ENCODE data around the gene GPR101. TPM values are rescaled to one million over a fixed set of nuclear protein-coding genes. Genes with fewer than 3 reads are reported as not detected.

Gene GPR101
- total and polyA plus RNA-seq, 10 of the 15 experiments (the other 5 are each of a cell fraction or from before 2014, with no cell fraction given): not detected

GRCh38 chrX:137034508-137034872, 695 bp upstream of the GPR101 start:
- CTCF ChIA-PET: no interaction called here
- RAD21 ChIA-PET (ENCODE audit: unreplicated experiment): no interaction called here
- Histone ChIP-seq H3K36me3 (ENCODE audit: control insufficient read depth in 2 of 2, insufficient read depth in 2 of 2, low read length in 1 of 2) (no peaks in the 10 kb centered on the region), H2AFZ (ENCODE audit: control insufficient read depth, low read depth, low read length) (no peak overlapping the region), H3K9me3 (replicated peaks; ENCODE audit: control insufficient read depth, insufficient read depth, low read length) (no peaks in the 10 kb centered on the region; the same call in 2 of the 3 replicates), H3K27ac (ENCODE audit: control insufficient read depth, insufficient read depth) (no peak overlapping the region), H3K27me3 (replicated peaks in 1 of 2; ENCODE audit: control insufficient read depth in 2 of 2, insufficient read depth in 2 of 2, low read length in 1 of 2) (peaks cover 3 to 6% of the 10 kb centered on the region in 2 experiments; a peak in 3 of 4 replicates), H4K20me1 (ENCODE audit: control insufficient read depth, insufficient read depth) (no peaks in the 10 kb centered on the region), H3K4me3 (no peak overlapping the region), H3K4me1 (ENCODE audit: control insufficient read depth, insufficient read depth, low read length) (no peaks in the 10 kb centered on the region), H3K9ac (ENCODE audit: control insufficient read depth, insufficient read depth, low read length) (no peak overlapping the region), H3K79me2 (ENCODE audit: control insufficient read depth, insufficient read depth, low read length) (no peaks in the 10 kb centered on the region), H3K4me2 (ENCODE audit: control insufficient read depth, insufficient read depth) (no peak overlapping the region)
- intact Hi-C loops (cut with micrococcal nuclease; ENCODE audit: unreplicated experiment): no loop called here
- DNase-seq (ENCODE audit: low read depth, low spot score) (no peak), ATAC-seq (no peak), FAIRE-seq (no peak)
- in situ Hi-C loops (cut with MboI): no loop called here
- POLR2A ChIA-PET: no interaction called here
- 46% methylated on average over 3 of the region's 3 CpGs for WGBS (ENCODE audit: insufficient coverage, insufficient replicate concordance, low lambda C conversion rate, missing lambda C conversion rate)
- BruUV-seq (replicated peaks): no TSS peak
- no peak for TF ChIP-seq E2F8 (IDR thresholded peaks at IDR 0.05; ENCODE audit: low read depth, partially characterized antibody)
- no peak for TF ChIP-seq PBX3 (IDR thresholded peaks at IDR 0.05; ENCODE audit: insufficient replicate concordance, low read depth, low read length)
- no peak for TF ChIP-seq CHD4 (IDR thresholded peaks at IDR 0.05)
- TF ChIP-seq ZBTB11 (CRISPR knock-in tag; IDR thresholded peaks at IDR 0.05): no peak
- no peak for TF ChIP-seq HCFC1 (IDR thresholded peaks at IDR 0.05; ENCODE audit: low read length)
- TF ChIP-seq BMI1 (IDR thresholded peaks at IDR 0.05; ENCODE audit: borderline replicate concordance): no peak
- TF ChIP-seq USF2 (IDR thresholded peaks at IDR 0.05; ENCODE audit: borderline replicate concordance, low read depth, low read length): no peak
- no peak for TF ChIP-seq STAT3 (IDR thresholded peaks at IDR 0.05; ENCODE audit: low read depth, low read length)
- SMC1A ChIA-PET (ENCODE audit: uncharacterized antibody, unreplicated experiment): no interaction called here

Measured in GM12878 (cell line).